Vagina (tissue), 2 donors: ENCODE results near the gene NEXMIF. TPM values are rescaled to one million over a fixed set of nuclear protein-coding genes. Genes with fewer than 3 reads are reported as not detected.
"Not testable (repeated sequence)": the region's sequence is repeated elsewhere in the genome, so short reads cannot be mapped to it uniquely, and the experiment has no call there.

Source experiments
- DNase-seq, 2 donors: peaks; one replicate each; pipeline ENCODE4 v3.0.0-alpha.2; 2017; ENCODE audit errors: extremely low spot score in 2 of 2
- H3K27ac ChIP-seq: fragments of 200-600 bp; sonication (generic); one replicate; pipeline ENCODE4 v1.5.1; 2019
- H3K27me3 ChIP-seq: fragments of 200-600 bp; sonication (generic); one replicate; pipeline ENCODE4 v1.5.1; 2019
- H3K36me3 ChIP-seq, 2 donors: fragments of 200-600 bp; sonication (generic); one replicate each; pipeline ENCODE4 v1.5.1; 2017 to 2019
- H3K4me1 ChIP-seq: fragments of 200-600 bp; sonication (generic); one replicate; pipeline ENCODE4 v1.5.1; 2019
- H3K4me3 ChIP-seq, 2 donors: fragments of 200-600 bp; sonication (generic); 1 replicate in 1 of 2; 2 replicates in 1 of 2; pipeline ENCODE4 v1.5.1; 2016 to 2019
- H3K9me3 ChIP-seq: fragments of 200-600 bp; sonication (generic); one replicate; pipeline ENCODE4 v1.5.1; 2019
- CTCF ChIP-seq, 3 experiments: fragments of 450-650 bp in 2 of 3; fragments of 200-600 bp in 1 of 3; sonication (generic) in 1 of 3; IDR thresholded peaks; one replicate each; pipeline ENCODE4 v1.5.1; 2017 to 2019; ENCODE audit warnings: antibody characterized with exemption in 3 of 3, mild to moderate bottlenecking in 2 of 3, moderate library complexity in 2 of 3
- POLR2A ChIP-seq, 2 donors: fragments of 450-650 bp; IDR thresholded peaks; one replicate each; pipeline ENCODE4 v1.6.1; 2017; ENCODE audit warnings: antibody characterized with exemption in 2 of 2, mild to moderate bottlenecking in 2 of 2, moderate library complexity in 2 of 2
- POLR2AphosphoS5 ChIP-seq, 2 donors: sonication (generic); formaldehyde crosslinking; IDR thresholded peaks; one replicate each; pipeline ENCODE4 v1.9.0; 2017; ENCODE audit warnings: antibody characterized with exemption in 2 of 2, mild to moderate bottlenecking in 2 of 2, low read depth in 1 of 2; ENCODE audit not compliant: insufficient read depth in 1 of 2
- intact Hi-C: fragments of 100-400 bp; cut with DNase I; formaldehyde crosslinking; loops from one replicate; pipeline ENCODE4 v1.15.1; 2023
- total RNA-seq: library from RNA; depleted of rRNA; stranded (reverse); fragments of >200 nt; gene quantifications from one replicate; pipeline ENCODE4 v1.2.3, GENCODE V29; 2016

Gene NEXMIF
- total RNA-seq, 1 donor from 2014 or later = 0.98 TPM

GRCh38 chrX:74902806-74903205 lies 22.4 kb downstream of the NEXMIF start:
- no peaks in the 10 kb centered on the region for H3K4me1 ChIP-seq
- H3K9me3 ChIP-seq = no peaks in the 10 kb centered on the region
- no peaks in the 10 kb centered on the region for H3K27me3 ChIP-seq
- intact Hi-C loops = no loop called here
- no peak for DNase-seq
- TF ChIP-seq CTCF (IDR thresholded peaks at IDR 0.05) (no peak), POLR2AphosphoS5 (IDR thresholded peaks at IDR 0.05; ENCODE audit: insufficient read depth in 1 of 2, low read depth in 1 of 2) (no peak), POLR2A (IDR thresholded peaks at IDR 0.05) (no peak)
- H3K27ac ChIP-seq = no peak overlapping the region
- no peak overlapping the region for H3K4me3 ChIP-seq
- no peaks in the 10 kb centered on the region for H3K36me3 ChIP-seq

- Histone ChIP-seq H3K36me3 (no peaks in the 10 kb centered on the region), H3K4me3 (no peak overlapping the region), H3K27ac (no peak overlapping the region), H3K4me1 (no peaks in the 10 kb centered on the region), H3K9me3 (no peaks in the 10 kb centered on the region), H3K27me3 (no peaks in the 10 kb centered on the region)
- no peak for DNase-seq
- TF ChIP-seq CTCF (IDR thresholded peaks at IDR 0.05) = no peak
- TF ChIP-seq POLR2AphosphoS5 (IDR thresholded peaks at IDR 0.05; ENCODE audit: insufficient read depth in 1 of 2, low read depth in 1 of 2) = no peak
- TF ChIP-seq POLR2A (IDR thresholded peaks at IDR 0.05) = no peak
- intact Hi-C loops = no loop called here
These were observed 32.7 kb downstream of the NEXMIF start for GRCh38 chrX:74892561-74892960.

- Histone ChIP-seq H3K27ac (no peak overlapping the region), H3K4me3 (no peak overlapping the region), H3K9me3 (no peaks in the 10 kb centered on the region), H3K27me3 (no peaks in the 10 kb centered on the region), H3K4me1 (no peaks in the 10 kb centered on the region), H3K36me3 (no peaks in the 10 kb centered on the region)
- intact Hi-C loops = no loop called here
- DNase-seq = no peak
- no peak for TF ChIP-seq POLR2AphosphoS5 (IDR thresholded peaks at IDR 0.05; ENCODE audit: insufficient read depth in 1 of 2, low read depth in 1 of 2)
- TF ChIP-seq POLR2A (IDR thresholded peaks at IDR 0.05) = no peak
- TF ChIP-seq CTCF (IDR thresholded peaks at IDR 0.05) = no peak
These were observed 34.4 kb downstream of the NEXMIF start for GRCh38 chrX:74890676-74891430.

- H3K27me3 ChIP-seq, H3K27ac ChIP-seq, H3K36me3 ChIP-seq, H3K4me3 ChIP-seq, H3K9me3 ChIP-seq, DNase-seq, intact Hi-C loops, H3K4me1 ChIP-seq: not testable (repeated sequence)
These were observed 42.9 kb downstream of the NEXMIF start for GRCh38 chrX:74882383-74882782.

GRCh38 chrX:74865725-74866124 lies 59.5 kb downstream of the NEXMIF start:
- TF ChIP-seq POLR2AphosphoS5 (IDR thresholded peaks at IDR 0.05; ENCODE audit: insufficient read depth in 1 of 2, low read depth in 1 of 2) (no peak), CTCF (IDR thresholded peaks at IDR 0.05) (no peak), POLR2A (IDR thresholded peaks at IDR 0.05) (no peak)
- Histone ChIP-seq H3K36me3 (no peaks in the 10 kb centered on the region), H3K4me1 (no peaks in the 10 kb centered on the region), H3K9me3 (no peaks in the 10 kb centered on the region), H3K27ac (no peak overlapping the region), H3K27me3 (no peaks in the 10 kb centered on the region), H3K4me3 (no peak overlapping the region)
- DNase-seq = no peak
- intact Hi-C loops = no loop called here
